GM19455 (cell line): ENCODE measurements around the gene TIMP4.

Experiments used
- ATAC-seq: cut with Tn5 transposase; IDR thresholded peaks from one replicate; pipeline ENCODE4 v1.9.1; 2021; ENCODE audit not compliant: unreplicated experiment

TIMP4 gene

DNA sequence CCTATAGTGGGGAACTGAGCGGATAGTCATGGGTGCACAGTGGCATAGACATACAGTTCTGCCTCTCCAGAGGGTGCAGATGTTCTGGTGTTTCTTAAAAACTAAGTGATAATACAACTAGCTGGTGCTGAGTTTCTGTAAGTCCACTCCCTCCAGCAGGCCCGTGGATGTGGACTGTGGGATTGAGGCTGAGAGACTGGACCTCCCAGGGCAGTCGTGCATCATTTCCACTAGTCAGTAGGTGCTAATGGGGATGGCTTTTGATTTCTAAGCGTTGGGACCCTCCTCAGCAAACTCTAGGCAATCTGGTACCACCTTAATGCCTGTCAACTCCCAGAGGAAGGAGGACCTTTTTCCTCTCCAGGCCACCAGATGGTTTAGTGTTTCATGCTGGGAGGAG lies 27.3 kb upstream of the TIMP4 start:
- ATAC-seq: no peak

DNA sequence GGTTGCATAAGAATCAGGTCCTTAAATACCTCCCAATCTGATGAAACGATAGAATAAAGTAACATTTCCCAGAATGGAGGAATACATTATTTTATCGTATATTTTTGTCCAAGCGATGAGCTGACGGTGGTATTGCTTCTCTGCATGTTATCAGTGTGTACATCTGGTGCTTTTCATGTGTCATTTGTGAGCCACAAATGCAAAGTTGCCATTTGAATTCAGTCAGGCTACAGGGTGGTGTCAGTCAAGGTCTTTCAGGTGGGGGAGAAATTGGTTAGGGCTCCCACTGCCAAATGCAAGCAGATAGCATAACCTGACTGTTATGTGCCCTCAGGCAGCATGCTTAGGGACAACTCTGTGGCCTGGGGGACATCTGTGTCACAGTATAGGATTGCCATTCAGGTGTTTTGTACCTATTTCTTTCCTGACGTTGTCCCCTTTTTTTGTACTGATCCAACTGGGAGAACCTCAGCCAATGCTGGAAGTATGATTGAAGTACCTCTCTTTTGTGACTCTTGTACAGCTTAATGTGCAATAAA lies 26.5 kb upstream of the TIMP4 start:
- ATAC-seq: no peak

DNA sequence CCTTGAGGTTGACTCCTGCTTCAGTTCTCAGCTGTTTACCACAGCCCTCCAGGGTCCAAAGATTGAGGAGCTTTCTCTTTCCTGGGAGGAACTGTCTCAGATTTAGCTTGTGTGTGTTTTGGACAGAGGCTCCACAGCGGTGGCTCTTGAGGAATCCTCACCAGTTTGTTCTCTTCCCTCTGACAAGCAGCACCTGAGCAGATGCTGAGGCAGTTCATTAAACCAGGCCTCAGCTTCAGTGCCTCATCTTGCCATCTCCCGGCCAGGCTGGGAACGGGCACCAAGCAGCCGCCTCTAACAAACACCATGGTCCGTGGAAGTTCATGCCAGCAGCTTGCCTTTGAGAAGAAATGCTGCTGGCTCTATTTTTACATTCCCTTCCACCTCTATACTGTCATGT lies 25.8 kb upstream of the TIMP4 start:
- ATAC-seq: no peak

DNA sequence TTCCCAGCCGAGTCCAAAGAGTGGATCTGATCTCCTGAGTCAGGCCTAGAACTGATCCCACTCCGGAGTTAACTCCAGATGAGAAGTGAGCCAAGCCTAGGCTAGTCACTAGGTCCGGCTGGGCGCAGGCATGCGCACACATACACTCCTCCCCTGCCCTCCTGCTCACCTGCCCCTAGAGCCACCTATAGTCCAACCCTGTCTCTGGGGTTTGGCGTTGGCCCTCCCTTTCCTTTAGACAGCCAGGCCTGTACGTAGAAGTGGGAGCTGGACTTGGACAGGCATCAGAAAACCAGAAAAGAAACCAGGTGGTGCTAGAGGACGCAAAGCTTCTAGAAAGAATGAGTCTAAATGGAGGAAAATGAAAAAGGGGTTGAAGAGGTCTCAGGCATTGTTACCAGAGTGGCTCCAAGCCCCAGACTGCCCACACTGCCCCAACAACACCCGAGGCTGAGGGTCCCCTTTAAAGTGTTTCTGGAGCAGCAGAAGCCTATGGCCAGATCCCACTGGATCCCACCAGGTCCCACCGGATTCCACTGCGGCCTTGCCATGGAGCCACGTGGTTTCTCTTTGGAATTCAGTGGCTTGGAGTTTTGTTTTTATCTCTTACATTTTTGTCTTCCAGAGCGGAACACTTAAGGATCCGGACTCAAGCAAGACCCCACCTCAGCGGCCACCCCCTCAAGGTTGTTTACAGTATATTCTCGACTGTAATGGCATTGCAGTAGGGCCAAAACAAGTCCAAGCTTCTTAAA lies 24.2 kb upstream of the TIMP4 start:
- no peak for ATAC-seq

DNA sequence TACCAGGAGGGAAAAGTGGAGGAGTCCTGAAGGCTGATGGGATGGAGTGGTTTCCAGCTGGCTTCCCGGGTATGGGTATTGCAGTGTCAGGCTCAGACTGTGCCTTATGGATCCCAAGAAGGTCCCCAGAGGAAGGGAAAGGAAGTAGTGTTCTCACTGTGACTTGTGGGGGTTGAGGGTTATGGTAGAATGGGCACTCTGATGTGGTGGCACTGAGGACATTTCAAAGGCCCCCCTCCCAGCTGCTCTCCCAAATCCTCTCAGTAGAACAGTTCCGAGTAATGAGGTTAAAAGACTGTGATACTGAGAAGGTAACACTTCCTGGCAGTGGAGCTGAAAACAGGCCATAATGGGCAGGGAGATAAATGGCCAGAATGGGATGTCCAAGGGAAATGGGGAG lies 23.1 kb upstream of the TIMP4 start:
- no peak for ATAC-seq

DNA sequence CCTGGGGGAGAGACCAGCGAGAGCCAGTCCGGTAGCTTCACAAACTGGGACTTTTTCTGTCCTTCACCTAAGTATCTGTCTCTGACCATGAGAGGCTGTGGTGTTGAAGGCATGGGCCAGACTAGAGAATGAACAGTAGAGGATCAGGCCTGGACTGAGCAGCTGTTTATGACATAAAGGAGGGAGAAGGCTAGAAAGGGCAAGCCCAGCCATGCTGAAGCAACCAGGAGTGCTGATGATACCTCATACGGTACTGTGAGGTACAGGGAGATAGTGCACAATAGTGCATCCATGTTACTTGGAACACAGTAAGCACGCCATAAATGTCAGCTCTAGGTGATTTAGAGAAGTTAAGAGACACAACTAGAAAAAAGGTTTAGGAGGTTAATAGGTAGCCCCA lies 22.6 kb upstream of the TIMP4 start:
- ATAC-seq: no peak

DNA sequence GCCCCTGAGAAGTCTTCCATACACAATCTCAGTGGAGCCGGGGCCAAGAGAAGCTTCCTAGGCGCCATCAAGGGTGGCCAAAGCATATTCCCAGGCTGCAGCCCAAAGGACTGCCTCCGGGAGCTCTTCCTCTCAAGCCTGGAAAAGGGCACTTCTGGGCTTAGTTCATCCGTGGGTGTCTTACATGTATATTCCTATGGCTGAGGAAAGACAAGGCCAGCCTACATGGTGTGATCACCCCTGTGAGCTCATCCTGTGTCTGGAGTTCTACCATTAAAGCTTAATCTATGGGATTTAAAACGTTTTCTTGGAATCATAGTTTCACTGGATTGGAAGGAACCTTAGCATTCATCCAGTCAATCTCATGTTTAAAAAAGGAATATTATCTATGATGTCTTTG lies 21.9 kb upstream of the TIMP4 start:
- ATAC-seq: no peak

DNA sequence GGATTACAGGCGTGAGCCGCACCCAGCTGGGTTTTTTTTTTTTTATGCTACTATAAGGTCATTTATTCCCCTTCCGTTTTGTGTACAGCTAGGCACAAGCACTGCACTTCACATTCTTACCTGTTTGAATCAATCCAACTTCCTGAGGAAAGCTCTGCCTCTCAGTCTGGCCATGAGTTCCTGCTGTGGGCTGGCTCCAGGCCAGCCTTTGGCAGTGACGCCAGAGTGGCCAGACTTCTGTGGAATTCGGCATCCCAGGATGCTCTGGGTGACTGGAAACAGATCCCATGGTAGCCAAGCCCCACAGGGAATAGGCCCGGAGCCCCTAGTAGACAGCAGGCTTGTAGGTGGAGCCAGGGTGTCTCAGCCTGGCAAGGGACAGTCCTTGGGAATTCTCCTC lies 21.5 kb upstream of the TIMP4 start:
- no peak for ATAC-seq

DNA sequence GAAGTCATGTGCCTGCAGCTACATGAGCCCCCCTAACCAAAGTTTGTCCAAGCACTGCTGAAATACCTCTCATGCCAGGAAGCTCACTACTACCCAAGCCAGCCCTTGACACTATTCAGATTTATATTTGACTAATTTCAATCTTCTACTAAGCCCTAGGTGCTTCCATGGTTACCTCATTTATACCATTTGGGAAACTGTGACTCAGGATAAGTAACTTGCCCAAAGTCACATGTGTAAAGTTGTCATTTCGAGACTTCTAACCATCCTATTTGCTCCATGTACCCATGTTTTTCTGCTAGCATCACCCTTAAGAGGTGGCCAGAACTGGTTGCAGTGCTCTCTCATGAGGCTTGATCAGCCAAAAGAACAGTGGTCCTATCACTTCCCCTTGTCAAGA lies 20.7 kb upstream of the TIMP4 start:
- no peak for ATAC-seq

DNA sequence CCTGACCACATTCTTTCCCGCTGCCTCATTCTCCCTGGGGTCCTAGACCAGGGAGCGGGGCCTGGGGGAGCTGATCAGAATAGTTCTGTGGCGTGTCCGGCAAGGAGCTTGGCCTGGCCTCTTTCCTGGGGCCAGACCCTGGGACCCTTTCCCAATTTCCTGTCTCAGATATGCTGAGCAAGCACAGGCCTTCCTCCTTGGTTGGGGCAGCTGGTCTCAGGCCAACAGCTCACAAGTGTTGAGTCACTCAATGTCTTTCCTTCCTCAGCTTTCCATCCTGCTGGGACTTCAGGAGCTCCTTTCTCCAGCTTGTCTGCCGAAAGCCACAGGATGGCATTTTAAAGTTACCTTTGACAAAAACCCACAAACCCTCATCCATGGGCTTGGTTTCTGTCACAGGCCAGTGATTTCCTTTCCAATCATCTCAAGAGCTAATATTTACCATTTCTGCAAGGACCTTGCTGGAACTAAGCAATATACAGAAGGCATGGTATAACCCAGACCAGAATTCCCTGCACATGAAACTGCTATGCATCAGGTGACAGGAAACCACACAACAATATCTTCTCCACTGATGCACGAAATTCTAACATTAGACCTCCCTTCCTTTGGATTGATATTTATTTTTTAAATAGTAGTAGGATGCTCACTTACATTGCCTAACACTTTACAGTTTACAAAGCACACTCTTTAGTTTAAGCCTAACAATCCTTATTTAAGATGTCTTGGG lies 19.5 kb upstream of the TIMP4 start:
- no peak for ATAC-seq

DNA sequence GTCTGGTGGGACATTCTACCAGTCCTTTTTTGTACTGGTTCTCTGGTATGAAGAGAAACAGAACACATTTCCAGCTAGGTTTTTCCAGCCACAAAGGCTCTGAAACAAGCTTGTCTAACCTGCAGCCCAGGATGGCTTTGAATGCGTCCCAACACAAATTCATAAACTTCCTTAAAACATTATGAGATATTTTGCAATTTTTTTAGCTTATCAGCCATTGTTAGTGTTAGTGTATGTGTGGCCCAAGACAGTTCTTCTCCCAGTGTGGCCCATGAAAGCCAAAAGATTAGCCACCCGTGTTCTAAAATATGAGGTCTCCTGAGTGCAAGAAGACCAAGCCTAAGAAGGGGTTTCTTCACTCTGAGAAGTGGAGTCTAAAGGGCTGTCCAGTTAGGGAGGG lies 18.4 kb upstream of the TIMP4 start:
- no peak for ATAC-seq

DNA sequence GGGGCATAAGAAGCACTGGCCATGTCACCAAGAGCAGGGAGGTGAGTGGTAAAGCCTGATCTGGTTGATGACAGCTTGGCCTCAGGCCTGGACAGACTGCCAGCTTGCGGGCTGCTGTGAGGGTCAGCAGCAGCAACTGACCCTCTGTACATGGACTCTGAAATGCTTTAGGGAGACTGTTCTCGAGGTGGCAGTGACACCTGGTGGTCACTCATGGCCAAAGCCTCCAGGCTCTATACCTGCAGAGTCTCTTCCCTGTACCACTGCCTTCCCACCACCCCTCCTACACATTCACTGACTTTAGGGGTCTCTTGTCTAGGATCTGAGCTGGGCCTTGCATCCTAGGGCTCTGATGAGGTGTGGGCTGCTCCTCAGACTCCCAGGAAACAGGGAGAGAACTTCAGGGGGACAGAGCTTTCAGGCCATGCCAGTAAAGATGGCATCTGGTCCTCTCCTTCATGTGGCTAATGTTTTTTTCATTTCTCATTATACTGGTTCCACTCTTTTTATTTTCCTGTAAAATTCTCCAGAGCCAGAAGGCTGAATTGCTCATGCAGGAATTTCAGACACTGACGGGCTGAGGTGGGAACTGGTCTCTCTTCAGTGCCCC lies 17.2 kb upstream of the TIMP4 start:
- peak; percentile 57 for ATAC-seq

DNA sequence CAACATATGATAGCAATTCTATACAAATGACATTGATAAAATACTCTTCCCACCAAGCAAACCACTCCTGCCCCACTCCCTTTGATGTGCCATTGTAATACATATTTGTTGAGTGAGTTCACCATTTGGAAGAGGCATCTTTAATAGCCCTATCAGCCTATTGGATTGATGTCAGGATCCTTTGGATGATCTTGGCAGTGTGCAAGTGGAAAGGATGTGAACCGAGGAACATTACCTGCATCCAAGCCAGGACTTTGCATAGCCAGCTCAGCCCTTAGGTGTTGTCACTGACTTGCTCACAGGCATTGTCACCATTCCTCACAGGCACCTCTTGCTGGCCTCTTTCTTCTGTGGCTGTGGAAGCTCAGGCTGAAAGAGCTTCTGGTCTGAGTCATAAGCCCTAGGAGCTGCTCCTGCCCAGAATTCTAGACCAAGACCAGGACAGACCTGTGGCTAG lies 16.5 kb upstream of the TIMP4 start:
- ATAC-seq: no peak

DNA sequence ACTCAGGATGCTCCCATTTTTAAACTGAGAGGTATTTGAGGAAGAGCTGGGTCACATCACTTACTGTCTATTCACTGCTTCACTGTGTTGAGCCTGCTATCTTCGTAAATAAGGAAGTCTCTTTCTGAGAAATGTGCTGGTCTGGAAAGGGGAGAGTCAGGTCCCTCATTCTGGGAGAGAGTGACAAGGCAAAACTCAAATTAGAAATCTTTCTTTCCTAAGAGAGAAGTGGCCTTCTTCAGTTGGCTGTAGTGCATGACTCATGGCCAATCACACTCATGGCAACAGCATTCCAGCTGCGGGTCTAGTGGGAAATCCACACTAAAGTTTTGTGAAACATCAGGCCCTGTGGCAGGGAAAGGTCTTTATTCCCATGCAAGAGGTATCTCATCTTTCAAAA lies 11.5 kb upstream of the TIMP4 start:
- no peak for ATAC-seq

DNA sequence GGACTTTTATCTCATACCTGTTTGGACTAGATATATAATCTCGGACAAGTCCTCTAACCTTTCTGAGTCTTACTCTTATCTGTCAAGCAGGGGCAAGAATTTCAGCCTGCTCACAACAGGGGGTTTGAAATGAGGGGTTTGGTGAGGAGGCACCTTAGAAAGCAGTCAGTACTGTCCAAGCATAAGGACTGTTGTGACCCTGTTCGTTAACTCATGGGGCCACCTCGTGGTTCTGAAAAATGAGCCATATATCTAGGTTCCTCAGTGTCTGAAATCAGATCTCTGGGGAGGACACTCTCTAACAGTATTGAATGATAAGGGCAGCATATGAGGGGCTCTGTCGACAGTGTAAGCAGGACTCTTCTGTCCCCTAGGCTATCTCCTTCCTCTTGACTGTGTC lies 7.2 kb upstream of the TIMP4 start:
- no peak for ATAC-seq

DNA sequence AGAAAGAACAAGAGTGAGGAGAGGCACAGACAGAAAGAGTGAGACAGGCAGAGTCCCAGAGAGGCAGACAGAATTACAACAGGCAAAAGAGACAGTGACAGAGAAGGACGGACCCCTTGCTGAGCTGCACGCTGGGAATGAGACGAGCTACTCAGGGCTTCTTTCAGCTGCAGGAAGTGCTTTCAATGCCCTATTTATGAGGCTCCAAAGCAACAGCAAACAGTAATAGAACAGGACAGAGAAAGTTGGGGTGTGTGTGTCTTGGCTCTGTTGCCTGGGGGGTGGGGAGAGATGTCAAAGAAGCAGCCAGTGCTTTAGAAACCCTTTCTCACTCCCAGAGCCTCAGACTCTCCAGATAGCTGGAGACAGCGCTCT lies 502 bp upstream of the TIMP4 start:
- no peak for ATAC-seq

DNA sequence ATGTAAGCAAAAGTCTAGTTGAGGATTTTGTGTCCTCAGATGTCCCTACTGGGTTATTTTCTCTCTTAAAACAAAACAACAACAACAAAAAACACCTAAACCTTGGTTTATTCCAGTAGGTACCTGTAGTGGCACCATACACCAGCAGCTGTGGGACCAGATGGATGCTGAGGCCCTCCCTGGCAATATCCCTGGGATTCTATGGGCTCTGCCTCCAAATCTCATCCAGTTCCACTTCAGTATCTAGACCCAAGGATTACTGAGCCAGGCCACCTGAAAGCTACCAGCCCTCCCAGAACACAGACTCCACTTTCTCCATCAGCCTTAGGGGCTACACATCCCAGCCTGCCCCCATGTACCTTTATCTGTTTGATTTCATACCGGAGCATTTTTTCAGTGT lies 1.7 kb downstream of the TIMP4 start:
- no peak for ATAC-seq

DNA sequence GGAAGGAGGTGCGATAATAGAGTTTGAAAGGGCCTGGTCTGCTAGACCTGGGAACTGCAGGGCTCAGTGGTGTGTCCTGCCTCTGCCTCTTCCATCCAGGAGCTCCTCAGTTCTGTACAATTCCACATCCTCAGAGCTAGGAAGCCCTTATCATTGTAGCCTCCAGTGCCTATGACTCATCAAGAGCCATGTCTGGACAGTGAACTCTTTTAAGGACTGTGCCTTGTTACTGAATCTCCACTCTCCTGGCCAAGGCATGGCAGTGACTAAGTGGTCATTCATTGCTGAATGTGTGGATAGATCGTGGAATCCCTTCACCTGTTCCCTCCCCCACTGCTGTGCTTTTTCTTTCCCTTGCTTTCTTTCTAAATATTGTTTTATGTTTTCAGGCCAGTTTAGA lies 2.9 kb downstream of the TIMP4 start:
- no peak for ATAC-seq

DNA sequence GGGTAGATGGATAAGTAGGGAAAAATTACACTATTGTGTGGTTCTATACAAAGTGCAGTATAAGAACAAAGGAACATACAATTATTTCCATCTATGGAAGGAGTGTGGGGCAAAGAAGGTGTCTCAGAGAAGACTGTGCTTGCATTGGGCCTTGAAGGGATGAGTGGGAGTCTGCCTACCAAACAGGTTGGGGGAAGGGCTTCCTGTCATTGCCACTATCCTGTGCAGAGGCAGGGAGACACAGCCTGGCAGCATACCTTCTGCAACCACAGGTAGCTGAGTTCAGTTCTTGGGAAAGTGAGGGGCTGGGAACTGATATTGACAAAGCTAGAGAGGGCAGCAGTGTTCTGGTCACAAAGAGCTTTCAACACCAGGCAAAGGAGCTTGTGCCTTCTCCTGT lies 3.4 kb downstream of the TIMP4 start:
- ATAC-seq: no peak

DNA sequence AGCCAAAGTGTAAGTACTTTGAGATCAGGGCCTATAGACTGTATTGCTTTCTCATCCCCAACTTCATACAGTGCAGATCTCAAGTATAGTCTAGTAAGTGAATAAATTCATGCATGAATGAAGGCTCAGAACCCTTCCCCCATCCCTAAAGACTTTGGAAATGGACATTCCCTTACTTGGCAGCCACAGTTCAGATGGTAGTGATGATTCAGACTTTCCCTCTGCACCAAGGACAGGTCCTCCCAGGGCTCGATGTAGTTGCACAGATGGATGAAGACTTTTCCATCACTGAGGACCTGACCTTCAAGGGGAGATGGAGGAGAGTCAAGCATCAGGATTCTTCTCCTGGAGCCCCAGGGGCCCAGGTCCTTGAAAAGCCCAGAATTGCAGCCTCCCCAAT lies 4.6 kb downstream of the TIMP4 start:
- no peak for ATAC-seq

DNA sequence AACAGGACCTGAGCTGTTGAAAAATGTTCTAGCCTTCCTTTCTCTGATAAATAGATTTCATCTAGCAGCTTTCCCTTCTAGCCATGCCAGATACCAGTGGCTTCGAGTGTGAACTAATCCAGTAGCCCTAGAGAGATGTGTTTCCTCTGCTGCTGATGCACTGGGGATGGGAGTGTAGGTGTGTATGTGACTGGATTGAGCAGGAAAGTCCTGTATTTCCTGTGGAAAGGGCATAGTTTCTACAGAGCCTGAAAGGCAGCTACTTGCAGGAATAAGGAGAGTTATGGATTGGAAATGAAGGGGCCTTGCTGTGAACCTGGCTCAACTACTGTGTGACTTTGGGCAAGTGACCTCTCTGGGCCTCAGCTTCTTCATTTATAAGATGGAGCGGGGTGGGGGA lies 8.6 kb downstream of the TIMP4 start:
- ATAC-seq: no peak

DNA sequence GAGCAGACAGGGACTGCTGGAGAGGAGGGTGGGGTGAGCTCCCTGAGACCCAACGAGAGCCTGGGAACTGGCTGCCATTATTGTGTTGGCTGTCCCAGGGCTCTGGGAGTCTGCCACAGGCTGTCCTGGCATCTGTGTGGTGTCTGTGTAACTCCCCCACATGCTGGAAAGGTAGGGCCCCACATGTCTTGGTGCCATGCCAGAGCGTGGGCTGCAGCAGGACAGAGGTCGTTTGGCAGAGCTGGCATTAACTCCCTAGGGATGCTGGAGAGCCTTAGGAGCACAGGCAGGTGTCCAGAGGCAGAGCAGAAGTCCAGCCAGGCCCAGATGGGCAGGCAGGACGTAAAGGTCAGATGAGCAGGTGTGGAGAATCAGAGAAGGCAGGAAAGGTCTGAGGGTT lies 9.7 kb downstream of the TIMP4 start:
- ATAC-seq: no peak
